Ishikawa (cell line): ENCODE measurements around the gene MGLL.

Experiments
- CEBPB ChIP-seq: IDR thresholded peaks from 2 replicates; pipeline ENCODE4 v1.6.1; 2012
- CREB1 ChIP-seq: IDR thresholded peaks from 2 replicates; pipeline ENCODE4 v1.6.1; 2012; ENCODE audit warnings: low read depth
- EGR1 ChIP-seq: IDR thresholded peaks from 2 replicates; pipeline ENCODE4 v1.6.1; 2012
- EP300 ChIP-seq: IDR thresholded peaks from 2 replicates; pipeline ENCODE4 v1.6.1; 2012; ENCODE audit warnings: borderline replicate concordance
- FOXM1 ChIP-seq: IDR thresholded peaks from 2 replicates; pipeline ENCODE4 v1.6.1; 2012; ENCODE audit warnings: low read depth, borderline replicate concordance
- NFIC ChIP-seq: IDR thresholded peaks from 2 replicates; pipeline ENCODE4 v1.6.1; 2012
- RAD21 ChIP-seq: IDR thresholded peaks from 2 replicates; pipeline ENCODE4 v1.6.1; 2012; ENCODE audit warnings: low read depth
- TAF1 ChIP-seq: IDR thresholded peaks from 2 replicates; pipeline ENCODE4 v1.6.1; 2012; ENCODE audit warnings: low read depth, mild to moderate bottlenecking
- TCF12 ChIP-seq: IDR thresholded peaks from 2 replicates; pipeline ENCODE4 v1.6.1; 2012; ENCODE audit warnings: low read depth
- TEAD4 ChIP-seq: IDR thresholded peaks from 2 replicates; pipeline ENCODE4 v1.6.1; 2012
- YY1 ChIP-seq: IDR thresholded peaks from 2 replicates; pipeline ENCODE4 v1.6.1; 2012; ENCODE audit warnings: low read depth
- ZBTB7A ChIP-seq: IDR thresholded peaks from 2 replicates; pipeline ENCODE4 v1.6.1; 2012; ENCODE audit warnings: low read depth
- TF ChIP-seq, protein P1 (sequence below): IDR thresholded peaks from 2 replicates; pipeline ENCODE4 v1.6.1; 2012
- TF ChIP-seq, protein P2 (sequence below): IDR thresholded peaks from 2 replicates; pipeline ENCODE4 v1.6.1; 2012
- TF ChIP-seq, protein P3 (sequence below): IDR thresholded peaks from 2 replicates; pipeline ENCODE4 v1.6.1; 2012; ENCODE audit warnings: low read depth, mild to moderate bottlenecking

The MGLL gene

GRCh38 chr3:127820826-127821313, 1.4 kb downstream of the MGLL start:
- TF ChIP-seq EP300 (peak; percentile 58; the same call in 1 of the 2 replicates), EGR1 (no peak), YY1 (no peak), TAF1 (no peak), CREB1 (no peak), TEAD4 (0 out of 2 replicates have a peak, but pooled peaks have one; percentile 30), CEBPB (no peak), RAD21 (no peak), TCF12 (0 out of 2 replicates have a peak, but pooled peaks have one; percentile 58), NFIC (peak; percentile 75), FOXM1 (no peak)
- TF ChIP-seq, protein P1, sequence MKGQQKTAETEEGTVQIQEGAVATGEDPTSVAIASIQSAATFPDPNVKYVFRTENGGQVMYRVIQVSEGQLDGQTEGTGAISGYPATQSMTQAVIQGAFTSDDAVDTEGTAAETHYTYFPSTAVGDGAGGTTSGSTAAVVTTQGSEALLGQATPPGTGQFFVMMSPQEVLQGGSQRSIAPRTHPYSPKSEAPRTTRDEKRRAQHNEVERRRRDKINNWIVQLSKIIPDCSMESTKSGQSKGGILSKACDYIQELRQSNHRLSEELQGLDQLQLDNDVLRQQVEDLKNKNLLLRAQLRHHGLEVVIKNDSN: no peak
- TF ChIP-seq, protein P2, sequence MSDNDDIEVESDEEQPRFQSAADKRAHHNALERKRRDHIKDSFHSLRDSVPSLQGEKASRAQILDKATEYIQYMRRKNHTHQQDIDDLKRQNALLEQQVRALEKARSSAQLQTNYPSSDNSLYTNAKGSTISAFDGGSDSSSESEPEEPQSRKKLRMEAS: no peak
- TF ChIP-seq, protein P3, sequence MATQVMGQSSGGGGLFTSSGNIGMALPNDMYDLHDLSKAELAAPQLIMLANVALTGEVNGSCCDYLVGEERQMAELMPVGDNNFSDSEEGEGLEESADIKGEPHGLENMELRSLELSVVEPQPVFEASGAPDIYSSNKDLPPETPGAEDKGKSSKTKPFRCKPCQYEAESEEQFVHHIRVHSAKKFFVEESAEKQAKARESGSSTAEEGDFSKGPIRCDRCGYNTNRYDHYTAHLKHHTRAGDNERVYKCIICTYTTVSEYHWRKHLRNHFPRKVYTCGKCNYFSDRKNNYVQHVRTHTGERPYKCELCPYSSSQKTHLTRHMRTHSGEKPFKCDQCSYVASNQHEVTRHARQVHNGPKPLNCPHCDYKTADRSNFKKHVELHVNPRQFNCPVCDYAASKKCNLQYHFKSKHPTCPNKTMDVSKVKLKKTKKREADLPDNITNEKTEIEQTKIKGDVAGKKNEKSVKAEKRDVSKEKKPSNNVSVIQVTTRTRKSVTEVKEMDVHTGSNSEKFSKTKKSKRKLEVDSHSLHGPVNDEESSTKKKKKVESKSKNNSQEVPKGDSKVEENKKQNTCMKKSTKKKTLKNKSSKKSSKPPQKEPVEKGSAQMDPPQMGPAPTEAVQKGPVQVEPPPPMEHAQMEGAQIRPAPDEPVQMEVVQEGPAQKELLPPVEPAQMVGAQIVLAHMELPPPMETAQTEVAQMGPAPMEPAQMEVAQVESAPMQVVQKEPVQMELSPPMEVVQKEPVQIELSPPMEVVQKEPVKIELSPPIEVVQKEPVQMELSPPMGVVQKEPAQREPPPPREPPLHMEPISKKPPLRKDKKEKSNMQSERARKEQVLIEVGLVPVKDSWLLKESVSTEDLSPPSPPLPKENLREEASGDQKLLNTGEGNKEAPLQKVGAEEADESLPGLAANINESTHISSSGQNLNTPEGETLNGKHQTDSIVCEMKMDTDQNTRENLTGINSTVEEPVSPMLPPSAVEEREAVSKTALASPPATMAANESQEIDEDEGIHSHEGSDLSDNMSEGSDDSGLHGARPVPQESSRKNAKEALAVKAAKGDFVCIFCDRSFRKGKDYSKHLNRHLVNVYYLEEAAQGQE: no peak

- TF ChIP-seq TAF1 (no peak), CREB1 (no peak), EGR1 (no peak), CEBPB (no peak), YY1 (no peak), NFIC (no peak), ZBTB7A (no peak), EP300 (no peak), TEAD4 (no peak), TCF12 (no peak)
- TF ChIP-seq, protein P2: no peak
- TF ChIP-seq, protein P1: no peak
- TF ChIP-seq, protein P3: no peak
Observed at GRCh38 chr3:127820221-127820825, 2.0 kb downstream of the MGLL start.

DNA sequence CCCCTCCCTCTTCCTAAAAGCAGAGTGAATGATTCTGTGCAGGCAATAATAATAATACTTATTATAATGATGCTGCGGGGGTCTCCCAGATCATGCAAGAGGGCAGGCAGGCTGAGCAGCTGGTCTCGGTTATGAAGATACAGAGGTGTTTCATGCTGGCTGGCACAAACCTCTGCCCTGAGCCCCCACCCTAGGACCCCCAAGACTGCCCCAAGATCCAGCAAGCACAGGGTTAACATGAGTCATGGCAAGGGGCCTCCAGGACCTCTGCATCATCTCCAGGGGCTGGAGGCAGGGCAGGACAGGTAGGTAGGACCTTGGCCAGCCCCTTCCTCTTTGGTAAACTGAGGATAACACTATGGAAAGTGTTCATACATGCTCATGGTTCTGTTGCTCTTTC, 2.7 kb downstream of the MGLL start:
- TF ChIP-seq TEAD4: no peak
- TF ChIP-seq CREB1: no peak
- TF ChIP-seq ZBTB7A: peak; percentile 47; the same call in 1 of the 2 replicates
- TF ChIP-seq RAD21: no peak
- TF ChIP-seq, protein P2: no peak
- no peak for TF ChIP-seq YY1

DNA sequence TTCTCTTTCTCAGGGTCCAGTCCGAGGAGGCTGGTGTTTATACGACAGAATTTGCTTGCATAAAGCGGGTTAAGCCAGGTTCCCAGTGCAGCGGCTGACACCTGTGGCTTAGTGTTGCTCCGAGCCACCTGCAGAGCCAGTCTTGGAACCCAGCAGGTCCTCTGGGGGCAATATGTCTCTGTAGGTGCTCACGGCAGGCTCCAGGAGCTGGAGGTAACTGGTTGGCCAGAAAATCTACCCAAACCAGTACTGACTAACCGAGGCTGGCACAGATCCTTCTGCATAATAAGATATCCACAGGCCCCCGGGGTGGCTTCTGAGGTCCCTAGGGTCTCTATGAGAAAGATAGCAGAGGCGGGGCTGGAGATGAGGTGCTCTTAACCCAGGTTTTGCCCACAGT, 3.2 kb downstream of the MGLL start:
- TF ChIP-seq, protein P2: no peak
- no peak for TF ChIP-seq CREB1
- peak; percentile 37; the same call in 1 of the 2 replicates for TF ChIP-seq EP300
- TF ChIP-seq, protein P3: no peak
- no peak for TF ChIP-seq CEBPB
- TF ChIP-seq, protein P1: no peak
- peak; percentile 31; the same call in 1 of the 2 replicates for TF ChIP-seq TCF12
- no peak for TF ChIP-seq TAF1
- no peak for TF ChIP-seq ZBTB7A
- TF ChIP-seq RAD21: no peak
- TF ChIP-seq NFIC: no peak
- no peak for TF ChIP-seq FOXM1
- TF ChIP-seq YY1: no peak
- no peak for TF ChIP-seq EGR1
